Loucy (cell line): ENCODE results near the gene SIRT6.

Source experiments
- H2AFZ ChIP-seq: fragments of 200-600 bp; sonication (generic); 2 replicates; pipeline ENCODE4 v1.6.0; 2016; ENCODE audit warnings: antibody characterized with exemption, mild to moderate bottlenecking, low read length, moderate library complexity
- H3F3A ChIP-seq: fragments of 200-600 bp; 2 replicates; pipeline ENCODE4 v1.6.0; 2016; ENCODE audit warnings: antibody characterized with exemption, low read depth, mild to moderate bottlenecking
- H3K27me3 ChIP-seq: fragments of 200-600 bp; sonication (generic); 2 replicates; pipeline ENCODE4 v1.6.1; 2014; ENCODE audit warnings: low read length, mild to moderate bottlenecking; ENCODE audit not compliant: insufficient read depth, poor library complexity, severe bottlenecking
- H3K36me3 ChIP-seq: fragments of 200-600 bp; sonication (generic); 2 replicates; pipeline ENCODE4 v1.6.1; 2016; ENCODE audit warnings: low read length; ENCODE audit not compliant: insufficient read depth
- H3K4me1 ChIP-seq: fragments of 200-600 bp; sonication (generic); 2 replicates; pipeline ENCODE4 v1.5.1; 2014; ENCODE audit warnings: low read length, mild to moderate bottlenecking; ENCODE audit not compliant: insufficient read depth, poor library complexity, severe bottlenecking
- H3K4me2 ChIP-seq: fragments of 200-600 bp; sonication (generic); 2 replicates; pipeline ENCODE4 v1.6.0; 2014; ENCODE audit warnings: antibody characterized with exemption, low read length, low read depth, mild to moderate bottlenecking; ENCODE audit not compliant: poor library complexity, severe bottlenecking
- H3K4me3 ChIP-seq: fragments of 200-600 bp; sonication (generic); 2 replicates; pipeline ENCODE4 v1.5.1; 2014; ENCODE audit warnings: low read length, mild to moderate bottlenecking, mixed read lengths; ENCODE audit not compliant: poor library complexity, severe bottlenecking
- H3K79me2 ChIP-seq: fragments of 200-600 bp; sonication (generic); 2 replicates; pipeline ENCODE4 v1.6.1; 2014; ENCODE audit warnings: low read length; ENCODE audit not compliant: insufficient read depth
- H3K9ac ChIP-seq: fragments of 200-600 bp; sonication (generic); 2 replicates; pipeline ENCODE4 v1.6.0; 2014; ENCODE audit warnings: mild to moderate bottlenecking, low read depth, low read length, moderate library complexity; ENCODE audit not compliant: poor library complexity, severe bottlenecking
- H3K9me2 ChIP-seq: fragments of 200-600 bp; sonication (generic); replicated peaks from 2 replicates; pipeline ENCODE4 v1.6.1; 2016; ENCODE audit warnings: low read depth, low read length, mixed read lengths
- H3K9me3 ChIP-seq: fragments of 200-600 bp; sonication (generic); 2 replicates; pipeline ENCODE4 v1.6.1; 2014; ENCODE audit warnings: mild to moderate bottlenecking, antibody characterized with exemption, low read length, low read depth; ENCODE audit not compliant: insufficient read depth
- H4K20me1 ChIP-seq: fragments of 200-600 bp; sonication (generic); 2 replicates; pipeline ENCODE4 v1.6.0; 2014; ENCODE audit warnings: antibody characterized with exemption, low read length, mild to moderate bottlenecking; ENCODE audit not compliant: insufficient read depth, poor library complexity, severe bottlenecking
- EZH2phosphoT487 ChIP-seq: fragments of 200-600 bp; IDR thresholded peaks from 2 replicates; pipeline ENCODE4 v1.6.1; 2018; ENCODE audit warnings: antibody characterized with exemption, mild to moderate bottlenecking, moderate library complexity, borderline replicate concordance
- TF ChIP-seq, protein P1 (sequence below): fragments of 200-600 bp; sonication (generic); conservative IDR thresholded peaks from 2 replicates; pipeline ENCODE4 v1.5.1; 2014; ENCODE audit warnings: mild to moderate bottlenecking, antibody characterized with exemption, low read length

SIRT6 gene

GRCh38 chr19:4173479-4174212 lies 8.7 kb downstream of the SIRT6 start:
- TF ChIP-seq, protein P1, sequence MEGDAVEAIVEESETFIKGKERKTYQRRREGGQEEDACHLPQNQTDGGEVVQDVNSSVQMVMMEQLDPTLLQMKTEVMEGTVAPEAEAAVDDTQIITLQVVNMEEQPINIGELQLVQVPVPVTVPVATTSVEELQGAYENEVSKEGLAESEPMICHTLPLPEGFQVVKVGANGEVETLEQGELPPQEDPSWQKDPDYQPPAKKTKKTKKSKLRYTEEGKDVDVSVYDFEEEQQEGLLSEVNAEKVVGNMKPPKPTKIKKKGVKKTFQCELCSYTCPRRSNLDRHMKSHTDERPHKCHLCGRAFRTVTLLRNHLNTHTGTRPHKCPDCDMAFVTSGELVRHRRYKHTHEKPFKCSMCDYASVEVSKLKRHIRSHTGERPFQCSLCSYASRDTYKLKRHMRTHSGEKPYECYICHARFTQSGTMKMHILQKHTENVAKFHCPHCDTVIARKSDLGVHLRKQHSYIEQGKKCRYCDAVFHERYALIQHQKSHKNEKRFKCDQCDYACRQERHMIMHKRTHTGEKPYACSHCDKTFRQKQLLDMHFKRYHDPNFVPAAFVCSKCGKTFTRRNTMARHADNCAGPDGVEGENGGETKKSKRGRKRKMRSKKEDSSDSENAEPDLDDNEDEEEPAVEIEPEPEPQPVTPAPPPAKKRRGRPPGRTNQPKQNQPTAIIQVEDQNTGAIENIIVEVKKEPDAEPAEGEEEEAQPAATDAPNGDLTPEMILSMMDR = no peak
- TF ChIP-seq EZH2phosphoT487 = no peak
- Histone ChIP-seq H3K4me2 (no peak overlapping the region), H3K27me3 (no peaks in the 10 kb centered on the region), H3K4me1 (no peaks in the 10 kb centered on the region), H3K79me2 (no peaks in the 10 kb centered on the region), H4K20me1 (no peaks in the 10 kb centered on the region), H2AFZ (no peak overlapping the region), H3K9me2 (no peaks in the 10 kb centered on the region), H3K9me3 (no peaks in the 10 kb centered on the region), H3K36me3 (peaks cover 4% of the 10 kb centered on the region; the same call in 1 of the 2 replicates), H3F3A (no peaks in the 10 kb centered on the region), H3K9ac (no peak overlapping the region), H3K4me3 (no peak overlapping the region)

- Histone ChIP-seq H2AFZ (no peak overlapping the region), H4K20me1 (no peaks in the 10 kb centered on the region), H3K4me3 (no peak overlapping the region), H3K4me2 (no peak overlapping the region), H3K36me3 (peaks cover 4% of the 10 kb centered on the region; the same call in 1 of the 2 replicates), H3K9ac (no peak overlapping the region), H3F3A (no peaks in the 10 kb centered on the region), H3K9me2 (no peaks in the 10 kb centered on the region), H3K27me3 (no peaks in the 10 kb centered on the region), H3K9me3 (no peaks in the 10 kb centered on the region), H3K79me2 (no peaks in the 10 kb centered on the region), H3K4me1 (no peaks in the 10 kb centered on the region)
- TF ChIP-seq EZH2phosphoT487 = no peak
- TF ChIP-seq, protein P1 = no peak
These were observed 9.4 kb downstream of the SIRT6 start for GRCh38 chr19:4172861-4173473.

DNA sequence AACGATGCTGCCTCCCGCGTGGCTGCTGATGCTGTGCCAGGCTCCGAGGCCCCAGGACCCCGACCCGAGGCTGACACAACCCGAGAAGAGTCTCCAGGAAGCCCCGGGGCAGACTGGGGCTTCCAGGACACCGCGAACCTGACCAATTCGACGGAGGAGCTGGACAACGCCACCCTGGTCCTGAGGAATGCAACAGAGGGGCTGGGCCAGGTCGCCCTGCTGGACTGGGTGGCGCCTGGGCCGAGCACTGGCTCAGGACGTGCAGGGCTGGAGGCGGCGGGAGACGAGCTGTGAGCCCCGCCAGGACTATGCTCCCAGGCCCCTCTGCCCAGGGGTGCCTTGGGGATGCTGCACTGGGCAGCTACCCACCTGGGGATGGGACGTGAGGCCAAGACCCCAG lies 10.7 kb downstream of the SIRT6 start:
- Histone ChIP-seq H4K20me1 (no peaks in the 10 kb centered on the region), H3K9me3 (no peaks in the 10 kb centered on the region), H3K9ac (no peak overlapping the region), H3K36me3 (peaks cover 4% of the 10 kb centered on the region; the same call in 1 of the 2 replicates), H3K4me2 (no peak overlapping the region), H2AFZ (no peak overlapping the region), H3K4me3 (no peak overlapping the region), H3F3A (no peaks in the 10 kb centered on the region), H3K4me1 (no peaks in the 10 kb centered on the region), H3K79me2 (no peaks in the 10 kb centered on the region), H3K9me2 (no peaks in the 10 kb centered on the region), H3K27me3 (no peaks in the 10 kb centered on the region)
- no peak for TF ChIP-seq EZH2phosphoT487
- TF ChIP-seq, protein P1 = no peak
